NCI-H748 (cell line): ENCODE measurements around the gene SUPT7L.

Experiments
- DNase-seq: peaks from one replicate; lab custom pipeline; 2025; ENCODE audit not compliant: unreplicated experiment; lab: John Stamatoyannopoulos, UW

SUPT7L gene, protein sequence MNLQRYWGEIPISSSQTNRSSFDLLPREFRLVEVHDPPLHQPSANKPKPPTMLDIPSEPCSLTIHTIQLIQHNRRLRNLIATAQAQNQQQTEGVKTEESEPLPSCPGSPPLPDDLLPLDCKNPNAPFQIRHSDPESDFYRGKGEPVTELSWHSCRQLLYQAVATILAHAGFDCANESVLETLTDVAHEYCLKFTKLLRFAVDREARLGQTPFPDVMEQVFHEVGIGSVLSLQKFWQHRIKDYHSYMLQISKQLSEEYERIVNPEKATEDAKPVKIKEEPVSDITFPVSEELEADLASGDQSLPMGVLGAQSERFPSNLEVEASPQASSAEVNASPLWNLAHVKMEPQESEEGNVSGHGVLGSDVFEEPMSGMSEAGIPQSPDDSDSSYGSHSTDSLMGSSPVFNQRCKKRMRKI

DNA sequence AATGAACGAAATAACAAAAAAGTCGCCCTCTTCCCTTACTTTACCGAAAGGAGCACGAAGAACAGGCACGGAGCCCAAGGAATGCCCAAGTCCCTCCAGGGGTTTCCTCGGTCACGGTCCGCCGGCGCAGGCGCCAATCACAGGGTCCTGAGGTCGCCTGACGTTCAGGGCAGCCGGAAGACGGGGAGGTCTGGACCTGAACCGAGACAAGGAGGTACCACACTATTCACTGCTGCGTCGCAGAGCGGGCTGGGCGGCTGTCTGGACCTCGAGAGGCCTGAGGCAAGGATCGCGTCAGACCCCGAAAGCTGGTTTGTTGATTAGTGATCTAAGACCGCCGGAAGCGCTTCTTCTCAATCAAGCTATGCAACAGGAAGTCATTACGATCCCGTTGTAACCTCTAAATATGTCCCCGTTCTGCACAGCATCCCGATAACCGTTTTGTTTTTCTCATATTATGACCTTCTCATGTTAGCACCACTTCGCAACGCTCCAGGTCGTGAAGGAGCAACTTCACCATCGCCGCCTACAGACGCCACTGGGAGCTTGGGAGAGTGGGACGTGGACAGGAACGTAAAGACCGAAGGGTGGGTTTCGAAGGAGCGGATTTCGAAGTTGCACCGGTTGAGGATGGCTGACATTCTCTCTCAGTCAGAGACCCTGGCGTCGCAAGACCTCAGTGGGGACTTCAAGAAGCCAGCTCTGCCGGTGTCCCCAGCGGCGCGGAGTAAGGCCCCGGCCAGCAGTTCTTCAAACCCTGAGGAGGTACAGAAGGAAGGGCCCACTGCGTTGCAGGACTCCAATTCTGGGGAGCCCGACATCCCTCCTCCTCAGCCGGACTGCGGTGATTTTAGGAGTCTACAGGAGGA is at the start of gene SUPT7L, which contains the start of gene SLC4A1AP:
SUPT7L (minus strand) TSS at position 330 of the 869 bp plus-strand sequence. CDS start 1,422 bp downstream, outside the sequence.
SLC4A1AP (plus strand) TSS at position 605 of the 869 bp plus-strand sequence; CDS start at position 631, 26 bp downstream.
- peak; percentile 87 for DNase-seq

DNA sequence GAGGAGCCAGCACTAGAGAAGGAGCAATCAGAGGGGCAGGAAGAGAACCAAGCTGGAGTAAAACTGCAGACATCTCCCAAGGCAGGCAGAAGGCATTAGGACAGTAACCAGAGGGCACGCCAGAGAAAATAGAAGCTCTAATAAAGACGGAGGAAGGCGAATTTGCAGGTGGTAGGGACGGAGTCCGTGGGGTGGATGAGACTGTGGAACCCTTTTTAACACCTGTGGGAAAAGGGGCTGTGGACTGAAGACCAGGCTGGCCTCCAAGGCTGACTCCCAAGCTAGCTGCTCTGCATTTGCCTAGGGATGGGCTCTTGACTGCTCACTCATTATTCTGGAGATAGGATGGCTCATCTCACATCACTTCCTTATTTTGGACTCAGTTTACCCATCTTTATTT is 49.8 kb upstream of the SUPT7L start:
- no peak for DNase-seq

DNA sequence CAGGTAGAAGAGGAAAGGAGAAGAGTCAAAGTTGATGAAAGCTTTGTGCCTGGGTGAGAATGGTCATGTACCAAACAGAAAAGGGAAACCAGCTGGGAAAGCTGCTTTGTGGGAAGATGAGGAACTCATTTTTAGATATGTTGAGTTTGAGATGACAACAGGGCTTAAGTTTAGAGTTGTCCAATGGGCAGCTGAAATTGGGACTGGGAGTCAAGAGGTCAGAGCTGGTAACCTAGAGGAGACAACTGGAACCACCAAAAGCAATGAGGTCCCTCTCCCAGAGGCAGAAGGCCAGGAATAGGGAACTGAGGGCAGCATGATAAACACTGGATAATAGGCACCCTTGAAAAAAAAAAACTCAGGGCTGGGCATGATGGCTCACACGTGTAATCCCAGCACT is 49.1 kb upstream of the SUPT7L start:
- no peak for DNase-seq

DNA sequence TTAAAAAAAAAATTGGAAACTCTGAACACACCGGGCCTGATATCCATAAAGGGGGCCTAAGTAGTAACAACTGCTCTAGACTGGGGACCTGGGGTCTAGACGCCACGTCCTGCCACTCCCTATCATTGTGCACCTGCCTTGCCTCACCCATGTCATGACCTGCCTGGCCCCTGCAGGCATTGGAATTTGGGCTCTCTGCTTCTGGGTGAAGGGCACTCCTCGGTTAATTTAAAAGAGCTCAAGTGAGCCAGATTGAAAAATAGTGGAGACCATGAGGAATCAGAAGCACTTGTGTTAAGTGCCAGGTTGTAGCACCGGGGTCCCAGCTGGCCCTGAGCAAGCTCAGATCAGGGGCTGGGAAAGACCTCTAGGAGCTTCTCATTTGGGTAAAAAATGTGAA is 48.4 kb upstream of the SUPT7L start:
- no peak for DNase-seq

DNA sequence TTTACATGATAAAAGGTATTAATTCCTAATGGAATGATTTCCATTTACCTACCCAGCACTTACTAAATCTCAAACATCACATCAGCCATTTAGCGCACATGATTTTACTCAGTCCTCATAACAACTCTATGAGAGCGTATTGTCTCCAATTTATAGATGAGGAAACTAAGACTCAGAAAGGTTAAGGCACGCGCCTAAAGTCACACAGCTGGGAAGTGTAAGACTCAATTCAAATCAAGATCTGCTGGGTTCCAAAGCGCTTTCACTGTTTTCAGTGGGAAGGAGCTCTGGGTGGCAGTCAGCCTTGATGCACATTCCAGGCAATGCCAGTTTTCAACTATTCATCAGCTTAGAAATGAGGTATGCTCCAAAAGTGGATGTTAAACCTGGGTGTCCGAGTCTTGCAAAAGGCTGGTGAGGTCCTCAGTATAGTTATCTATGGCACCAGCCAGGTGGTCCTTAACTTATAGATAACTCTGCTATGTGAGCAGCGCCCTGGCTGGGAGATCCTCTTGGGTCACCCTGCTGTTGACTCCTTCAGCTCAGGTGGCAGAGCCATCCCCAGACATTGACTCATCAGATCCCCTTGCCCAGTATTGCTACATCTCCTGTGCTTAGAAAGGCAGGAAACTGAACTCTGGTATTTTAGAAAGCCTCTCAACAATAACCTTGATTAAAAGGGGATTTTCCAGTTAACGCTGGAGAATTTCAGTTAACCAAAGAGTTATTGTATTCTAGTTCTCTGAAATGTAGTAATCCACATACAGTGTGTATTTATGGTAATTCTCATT is 47.4 kb upstream of the SUPT7L start:
- no peak for DNase-seq

DNA sequence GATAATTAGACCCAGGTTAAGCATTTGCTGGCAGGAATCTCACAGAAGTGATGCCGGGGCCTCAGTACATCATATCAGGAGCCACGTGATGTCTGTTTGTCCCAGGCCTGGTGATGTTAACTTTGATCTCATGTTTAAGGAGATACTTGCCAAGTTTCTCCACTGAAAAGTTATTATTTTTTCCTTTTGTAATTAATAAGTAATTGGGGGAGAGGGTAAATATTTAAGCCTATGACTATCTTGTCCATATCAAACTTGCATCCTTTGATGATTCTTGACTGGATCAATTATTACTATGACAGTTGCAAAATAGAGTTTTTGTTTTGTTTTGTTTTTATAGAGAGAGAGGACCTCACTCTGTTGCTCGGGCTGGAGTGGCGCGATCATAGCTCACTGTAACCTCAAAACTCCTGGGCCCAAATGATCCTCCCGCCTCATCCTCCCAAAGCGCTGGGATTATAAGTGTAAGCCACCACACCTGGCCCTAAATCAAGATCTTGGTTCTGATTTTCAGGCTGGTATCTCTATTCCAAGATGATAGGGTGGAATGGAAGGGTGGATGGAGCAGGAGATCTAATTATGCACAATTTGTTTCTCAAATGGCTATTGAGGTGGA is 46.7 kb upstream of the SUPT7L start:
- DNase-seq: no peak

DNA sequence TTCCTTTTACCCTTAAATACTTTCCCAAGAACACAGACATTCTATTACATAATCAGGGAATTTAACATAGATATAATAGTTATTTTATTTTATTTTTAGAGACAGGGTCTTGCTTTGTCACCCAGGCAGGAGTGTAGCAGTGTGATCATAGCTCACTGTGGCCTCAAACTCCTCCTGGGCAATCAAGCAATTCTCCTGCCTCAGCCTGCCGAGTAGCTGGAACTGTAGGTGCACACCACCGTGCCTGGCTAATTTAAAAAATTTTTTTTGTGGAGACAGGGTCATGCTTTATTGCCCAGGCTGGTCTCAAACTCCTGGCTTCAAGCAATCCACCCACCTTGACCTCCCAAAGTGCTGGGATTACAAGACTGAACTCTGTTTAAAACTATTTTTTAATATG is 45.9 kb upstream of the SUPT7L start:
- no peak for DNase-seq

DNA sequence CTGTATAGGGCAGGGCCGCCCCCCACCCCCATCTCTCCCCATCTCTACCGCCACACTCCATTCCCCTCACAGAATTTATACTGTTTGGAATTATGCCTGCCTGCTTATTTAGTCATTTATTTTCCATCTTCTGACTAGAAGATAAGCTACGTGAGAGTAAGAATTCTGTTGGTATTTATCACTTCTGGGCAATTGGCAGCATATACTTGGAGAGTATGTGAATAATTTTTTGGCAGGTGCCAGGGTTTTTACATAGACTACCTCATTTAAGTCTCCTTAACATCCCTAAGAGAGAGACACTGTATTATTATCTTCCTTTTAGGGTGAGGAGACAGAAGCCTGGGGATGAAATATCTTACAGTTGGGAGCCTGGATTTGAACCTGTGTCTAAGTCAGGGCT is 45.3 kb upstream of the SUPT7L start:
- no peak for DNase-seq

DNA sequence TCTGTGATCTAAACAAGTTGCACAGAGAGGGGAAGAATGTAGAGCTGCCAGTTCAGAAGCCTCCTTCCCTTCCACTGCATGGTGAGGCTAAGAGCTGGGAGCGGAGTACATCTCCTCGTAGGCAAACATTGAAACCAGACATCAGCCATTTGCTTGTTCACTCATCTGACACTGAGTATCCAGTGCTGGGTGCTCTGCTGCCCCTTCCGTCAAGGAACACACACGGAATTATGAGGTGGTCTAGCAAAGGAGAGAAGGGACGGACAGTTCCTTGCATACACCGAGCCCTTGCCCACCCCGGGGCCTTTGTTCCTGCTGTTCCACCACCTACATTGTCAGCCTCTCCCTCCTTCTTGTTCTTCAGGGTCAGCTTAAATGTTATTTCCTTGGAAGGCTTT is 44.8 kb upstream of the SUPT7L start:
- DNase-seq: no peak

DNA sequence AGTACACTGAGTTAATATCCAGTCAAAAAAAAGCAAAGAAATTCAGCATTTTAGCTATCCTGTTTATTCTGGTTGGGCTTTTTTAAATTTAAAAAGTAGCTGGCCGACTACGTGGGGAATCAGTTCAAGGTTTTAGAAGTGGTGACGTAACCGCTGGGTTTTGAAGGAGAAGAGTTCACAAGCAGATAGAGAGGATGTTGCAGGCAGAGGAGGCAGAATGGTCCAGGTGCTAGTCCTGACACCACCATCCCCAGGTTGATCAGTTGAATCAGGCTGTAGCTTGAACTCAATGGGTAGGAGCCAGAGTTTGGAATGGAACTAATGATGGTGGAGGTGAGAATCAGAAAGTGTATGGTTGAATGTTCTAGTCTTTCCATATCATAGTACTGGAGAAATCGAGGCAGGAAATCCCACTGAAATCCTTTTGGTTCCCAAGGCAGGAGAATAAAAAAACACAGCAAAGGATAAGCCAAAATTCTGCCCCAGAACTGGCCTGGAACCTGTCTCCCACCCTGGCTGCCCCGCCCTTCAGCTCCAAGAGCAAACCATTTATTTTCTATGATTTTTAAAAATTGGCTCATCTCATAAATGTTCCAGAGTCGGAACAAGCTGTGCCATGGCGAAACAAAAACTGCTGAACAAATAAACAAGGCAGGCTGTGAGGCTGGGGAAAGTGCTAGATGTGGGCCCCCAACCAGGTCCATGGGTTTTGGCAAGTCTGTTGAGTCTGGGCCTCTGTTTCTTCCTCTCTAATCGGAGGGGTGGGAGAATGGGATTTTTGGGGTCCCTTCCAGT is 44.2 kb upstream of the SUPT7L start:
- no peak for DNase-seq

DNA sequence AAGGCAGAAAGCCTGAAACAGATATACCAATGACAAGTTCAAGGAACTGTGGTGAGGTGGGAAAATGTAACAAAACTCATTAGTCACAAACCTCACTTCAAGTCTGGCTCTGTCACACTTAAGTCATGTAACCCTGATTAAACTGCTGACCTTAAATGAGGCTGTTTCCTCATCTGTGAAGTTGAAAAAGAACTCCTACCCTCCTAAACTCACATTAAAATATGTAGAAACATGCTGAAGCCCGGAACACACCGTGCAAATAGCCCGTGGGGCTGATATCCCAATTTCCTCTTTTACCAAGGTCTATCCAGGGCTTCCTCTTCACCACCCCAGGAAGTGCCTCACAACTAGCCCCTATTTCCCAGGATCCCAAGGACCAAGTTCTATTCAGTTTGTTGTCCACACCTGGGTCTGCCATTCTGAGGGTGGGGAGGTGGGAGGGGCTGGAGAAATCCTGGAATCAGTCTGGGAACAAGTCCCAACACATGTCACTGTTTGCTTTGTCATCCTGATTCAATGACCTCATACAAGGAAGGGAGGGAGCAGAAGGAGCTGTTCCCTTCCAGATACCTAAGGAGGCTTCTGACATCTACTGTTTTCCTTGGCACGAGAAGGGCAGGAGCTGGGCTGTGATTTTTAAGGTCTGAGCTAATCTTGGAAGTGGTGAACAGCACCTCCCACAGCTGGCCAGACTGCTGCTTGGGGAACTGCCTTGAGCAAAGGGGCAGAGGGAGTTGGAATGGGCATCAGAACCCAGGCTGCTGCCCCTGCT is 42.6 kb upstream of the SUPT7L start:
- peak; percentile 47 for DNase-seq

DNA sequence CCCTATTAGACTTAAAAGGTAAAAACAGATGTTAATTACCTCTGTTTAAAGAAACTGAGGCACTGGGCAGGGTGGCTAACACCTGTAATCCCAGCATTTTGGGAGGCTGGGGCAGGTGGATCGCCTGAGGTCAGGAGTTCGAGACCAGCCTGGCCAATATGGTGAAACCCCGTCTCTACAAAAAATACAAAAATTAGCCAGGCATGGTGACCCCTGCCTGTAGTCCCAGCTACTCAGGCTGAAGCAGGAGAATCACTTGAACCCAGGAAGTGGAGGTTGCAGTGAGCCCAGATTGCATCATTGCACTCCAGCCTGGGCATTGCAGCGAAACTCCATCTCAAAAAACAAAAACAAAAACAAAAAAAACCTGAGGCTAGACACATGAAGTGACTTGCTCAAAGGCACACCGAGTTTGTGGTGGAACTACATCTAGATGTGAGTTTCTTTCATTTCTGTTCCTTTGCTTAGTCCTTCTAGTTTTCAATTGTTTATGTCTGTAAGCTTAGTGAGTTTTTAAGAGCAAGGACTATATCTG is 41.0 kb upstream of the SUPT7L start:
- DNase-seq: no peak

DNA sequence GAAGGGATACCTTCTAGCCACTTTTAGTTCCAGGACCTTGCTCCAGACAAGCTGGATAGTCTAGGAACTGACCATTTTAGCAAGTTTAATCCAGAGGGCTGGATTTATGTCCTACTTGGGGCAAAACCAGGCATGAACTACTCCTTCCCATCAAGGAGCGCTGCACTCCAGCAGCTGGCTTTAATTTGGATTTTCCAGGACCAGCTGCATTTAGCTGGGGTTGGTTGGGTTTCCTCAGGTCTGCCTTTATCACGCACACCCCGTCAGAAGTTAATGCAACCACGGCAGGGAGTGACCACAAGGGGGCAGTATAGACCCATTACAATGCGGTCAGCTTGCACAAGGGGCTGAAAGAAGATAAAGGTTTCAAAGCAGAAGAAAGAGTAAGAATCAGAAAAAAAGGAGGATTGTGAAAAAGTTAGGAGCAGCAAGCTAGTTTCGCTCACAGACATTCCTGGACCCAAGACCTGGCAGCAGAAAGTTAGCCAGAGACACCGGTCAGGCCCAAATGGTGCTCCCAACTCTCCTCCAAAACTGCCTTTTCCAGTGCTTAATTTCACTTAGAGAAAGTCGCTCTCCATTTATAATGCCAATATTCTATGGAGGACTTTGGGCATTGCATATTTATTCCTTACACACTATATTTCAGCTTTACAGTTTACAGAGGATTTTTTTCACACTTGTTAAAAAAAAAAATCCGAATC is 40.4 kb upstream of the SUPT7L start:
- DNase-seq: peak; percentile 67

DNA sequence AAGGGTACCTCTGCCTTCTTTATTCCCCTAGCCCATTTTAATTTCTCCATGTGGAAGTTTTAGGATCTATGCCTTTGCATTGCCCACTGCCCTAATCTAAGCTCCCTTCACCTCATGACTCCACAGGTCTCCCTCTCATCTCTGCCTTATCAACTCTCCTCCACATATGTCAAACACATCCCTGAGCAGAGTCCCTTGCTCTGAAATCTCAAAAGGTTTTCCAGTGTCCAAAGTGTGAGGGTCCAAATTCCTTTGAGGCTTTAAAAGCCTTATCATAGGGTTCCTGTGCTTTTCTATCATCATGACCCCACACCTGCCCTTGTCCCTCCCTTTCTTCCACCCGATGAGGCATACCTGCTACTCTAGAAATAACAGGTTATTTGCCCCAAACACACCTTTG is 38.9 kb upstream of the SUPT7L start:
- no peak for DNase-seq

DNA sequence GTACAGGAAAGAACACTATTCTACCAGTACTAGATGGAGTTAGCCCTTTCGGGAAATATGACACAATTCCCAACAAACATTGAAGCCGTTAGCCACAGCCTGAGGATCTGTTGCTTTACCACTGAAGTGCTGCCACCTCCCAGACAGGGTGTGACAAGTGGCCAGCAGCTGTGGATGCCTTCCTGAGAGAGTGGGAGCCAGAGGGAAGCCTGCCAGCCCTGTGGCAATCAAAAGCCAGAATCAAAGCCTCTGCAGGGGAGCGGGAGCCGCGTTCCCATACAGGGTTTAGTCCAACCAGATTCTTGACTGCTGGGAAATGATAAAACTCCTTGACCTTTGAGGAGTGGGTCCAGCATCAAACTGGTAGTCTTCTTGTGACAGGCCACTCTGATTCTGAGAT is 38.3 kb upstream of the SUPT7L start:
- DNase-seq: peak; percentile 15

DNA sequence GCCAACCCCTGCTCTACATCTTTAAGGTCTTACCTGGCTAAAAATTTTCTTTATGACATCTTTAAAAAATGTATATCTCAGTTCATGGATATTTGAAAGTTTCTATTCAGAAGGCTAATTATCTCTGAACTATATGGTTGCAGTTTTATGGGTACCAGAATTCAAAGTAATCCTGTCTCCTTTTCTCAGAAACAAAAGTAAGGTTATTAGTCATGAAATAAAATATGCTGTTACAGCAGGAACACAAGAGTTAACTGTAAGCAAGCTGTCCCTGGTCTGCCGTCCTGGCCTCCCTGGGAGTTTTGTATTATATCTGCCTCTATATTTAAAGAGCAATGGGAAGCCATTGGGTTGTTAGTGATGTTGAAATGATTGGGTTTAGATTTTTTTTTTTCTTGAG is 34.2 kb upstream of the SUPT7L start:
- no peak for DNase-seq

DNA sequence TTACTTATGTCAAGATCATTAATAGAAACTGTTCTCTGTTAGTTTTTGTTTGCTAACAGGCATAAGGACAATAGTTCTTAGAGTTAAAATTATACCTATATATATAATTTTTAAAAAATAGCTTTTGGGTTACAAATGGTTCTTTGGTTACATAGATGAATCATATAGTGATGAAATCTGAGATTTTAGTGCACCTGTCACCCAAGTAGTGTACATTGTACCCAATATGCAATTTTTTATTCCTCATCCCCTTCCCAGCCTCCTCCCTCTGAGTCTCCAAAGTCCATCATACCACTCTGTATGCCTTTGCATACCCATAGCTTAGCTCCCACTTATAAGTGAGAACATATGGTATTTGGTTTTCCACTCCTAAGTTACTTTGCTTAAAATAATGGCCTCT is 26.6 kb upstream of the SUPT7L start:
- no peak for DNase-seq

DNA sequence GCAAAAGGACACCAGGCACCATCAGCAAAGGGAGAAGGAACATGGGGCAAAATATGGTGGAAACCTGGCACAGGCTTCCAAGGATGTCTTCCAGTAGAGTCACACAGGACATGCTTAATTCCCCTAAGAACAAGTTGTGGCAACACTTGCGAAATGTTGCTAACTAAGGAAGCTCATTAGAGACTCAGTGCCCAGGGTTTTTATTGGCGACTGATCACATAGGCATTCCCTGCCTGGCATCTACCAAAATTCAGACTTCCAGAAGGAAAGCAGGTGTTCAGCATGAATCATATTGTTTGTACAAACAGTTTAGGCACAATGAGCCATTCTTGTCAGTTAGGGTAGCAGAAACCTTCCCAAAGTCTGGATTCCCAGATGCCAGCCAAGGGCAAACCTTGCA is 26.0 kb upstream of the SUPT7L start:
- no peak for DNase-seq
